Fibroblast of mammary gland (primary cell): ENCODE data around the gene GANAB.
"Not testable (repeated sequence)": the region's sequence is repeated elsewhere in the genome, so short reads cannot be mapped to it uniquely, and the experiment has no call there.

ENCODE experiments used
- DNase-seq: peaks from one replicate; pipeline ENCODE4 v3.0.0-alpha.2; 2010; ENCODE audit warnings: low read depth
- H3K4me3 ChIP-seq: 2 replicates; pipeline ENCODE4 v1.5.1; 2011; ENCODE audit warnings: low read depth, mild to moderate bottlenecking, low read length, moderate library complexity; ENCODE audit not compliant: control insufficient read depth
- TF ChIP-seq, protein P1 (sequence below): conservative IDR thresholded peaks from 2 replicates; pipeline ENCODE4 v1.5.1; 2011; ENCODE audit warnings: low read depth, low read length, inconsistent platforms; ENCODE audit not compliant: control insufficient read depth, insufficient read depth

The GANAB gene

DNA sequence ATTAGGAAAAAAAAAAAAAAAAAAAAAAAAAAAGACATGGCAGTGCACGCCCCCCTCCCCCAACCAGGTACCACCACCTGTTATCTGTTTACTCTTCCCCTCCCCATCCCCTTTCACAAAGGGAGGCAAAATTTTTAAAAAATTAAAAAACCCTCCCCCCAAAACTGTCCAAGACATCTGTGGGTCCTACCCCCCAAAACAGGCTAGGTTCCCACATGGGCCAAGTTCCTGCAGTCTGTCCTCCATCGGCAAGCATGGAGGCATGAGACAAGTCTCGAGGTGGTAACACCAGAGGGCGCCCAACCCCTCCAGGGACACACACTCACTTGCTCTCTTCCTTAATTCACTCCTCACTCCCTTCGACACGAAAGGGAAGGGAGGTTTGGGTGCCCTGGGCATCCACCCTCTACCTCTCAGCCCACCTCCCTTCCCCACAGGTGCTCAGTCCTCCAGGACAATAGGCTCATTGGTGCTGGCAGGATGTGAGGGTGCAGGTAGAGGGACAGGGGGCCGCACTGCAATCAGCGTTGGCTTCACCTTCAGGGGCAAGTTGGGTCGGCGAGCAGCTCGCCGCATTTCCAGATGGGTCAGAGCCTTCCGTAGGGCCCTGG is 52.9 kb downstream of the GANAB start:
- TF ChIP-seq, protein P1, sequence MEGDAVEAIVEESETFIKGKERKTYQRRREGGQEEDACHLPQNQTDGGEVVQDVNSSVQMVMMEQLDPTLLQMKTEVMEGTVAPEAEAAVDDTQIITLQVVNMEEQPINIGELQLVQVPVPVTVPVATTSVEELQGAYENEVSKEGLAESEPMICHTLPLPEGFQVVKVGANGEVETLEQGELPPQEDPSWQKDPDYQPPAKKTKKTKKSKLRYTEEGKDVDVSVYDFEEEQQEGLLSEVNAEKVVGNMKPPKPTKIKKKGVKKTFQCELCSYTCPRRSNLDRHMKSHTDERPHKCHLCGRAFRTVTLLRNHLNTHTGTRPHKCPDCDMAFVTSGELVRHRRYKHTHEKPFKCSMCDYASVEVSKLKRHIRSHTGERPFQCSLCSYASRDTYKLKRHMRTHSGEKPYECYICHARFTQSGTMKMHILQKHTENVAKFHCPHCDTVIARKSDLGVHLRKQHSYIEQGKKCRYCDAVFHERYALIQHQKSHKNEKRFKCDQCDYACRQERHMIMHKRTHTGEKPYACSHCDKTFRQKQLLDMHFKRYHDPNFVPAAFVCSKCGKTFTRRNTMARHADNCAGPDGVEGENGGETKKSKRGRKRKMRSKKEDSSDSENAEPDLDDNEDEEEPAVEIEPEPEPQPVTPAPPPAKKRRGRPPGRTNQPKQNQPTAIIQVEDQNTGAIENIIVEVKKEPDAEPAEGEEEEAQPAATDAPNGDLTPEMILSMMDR: peak; percentile 66
- H3K4me3 ChIP-seq: no peak overlapping the region

DNA sequence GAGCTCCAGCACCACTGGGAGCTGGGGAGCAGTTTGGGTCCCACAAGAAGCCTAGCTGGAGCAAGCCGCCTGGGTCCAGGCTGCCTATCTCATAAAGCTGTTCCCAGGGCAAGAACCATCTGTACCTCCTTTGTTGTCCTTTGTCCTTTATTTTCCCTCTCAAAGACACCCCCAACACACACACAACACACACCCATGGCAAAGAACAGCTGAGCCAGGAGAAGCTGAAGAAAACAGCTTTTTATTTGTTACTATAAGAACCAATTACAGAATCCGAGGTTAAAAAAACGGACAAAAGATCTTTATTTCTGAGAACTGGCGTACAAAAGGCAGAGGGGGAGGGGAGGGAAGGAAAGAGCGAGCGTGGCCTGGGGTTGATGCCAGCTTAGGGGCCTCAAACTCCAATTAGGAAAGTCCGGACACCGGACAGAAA is 53.4 kb downstream of the GANAB start:
- no peak overlapping the region for H3K4me3 ChIP-seq
- TF ChIP-seq, protein P1: no peak
- DNase-seq: no peak

More for the DNA sequence above, 52.9 kb downstream of the GANAB start:
- peak; percentile 83 for DNase-seq

- DNase-seq: no peak
- TF ChIP-seq, protein P1: no peak
- peak overlapping the region; percentile 65 for H3K4me3 ChIP-seq
These were observed 54.1 kb downstream of the GANAB start for GRCh38 chr11:62592146-62592815.

DNA sequence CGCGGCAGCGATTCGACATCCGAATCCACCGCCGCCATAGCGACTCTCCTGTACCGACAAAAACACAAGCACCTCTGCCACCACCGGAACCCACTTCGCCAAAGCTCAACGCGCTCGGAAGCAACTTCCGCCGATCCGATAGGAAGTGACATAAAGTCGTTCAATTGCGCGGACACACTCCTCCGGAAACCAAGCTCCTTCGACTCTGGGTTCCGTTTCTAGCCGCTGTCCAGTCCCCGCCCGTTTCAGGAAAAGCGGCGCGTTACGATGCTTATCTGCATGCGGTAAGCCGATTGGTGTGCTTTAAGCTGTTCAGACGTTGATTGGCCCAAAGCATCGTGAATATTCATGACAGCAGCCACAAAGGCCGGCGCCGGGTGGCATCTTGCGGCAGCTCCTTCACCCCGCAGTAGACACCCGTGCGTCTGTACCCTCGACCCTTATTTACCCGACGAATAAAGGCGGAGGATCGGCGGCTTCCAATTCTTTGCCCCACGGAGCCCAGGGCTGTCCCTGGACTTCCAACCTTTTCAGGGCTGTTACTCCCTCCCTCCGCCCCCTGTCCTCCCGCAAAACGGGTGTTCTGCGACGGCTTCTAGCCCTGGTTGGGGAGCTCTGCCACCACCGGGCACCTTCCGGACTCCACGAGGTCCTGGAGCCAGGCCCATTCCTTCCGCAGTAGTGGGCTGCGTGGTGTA is 54.8 kb downstream of the GANAB start, which contains the start of gene TUT1:
TSS of gene TUT1 (minus strand) at position 76 of the 698 bp plus-strand sequence. CDS start at position 38, 38 bp downstream.
- TF ChIP-seq, protein P1: no peak
- peak; percentile 99 for DNase-seq
- H3K4me3 ChIP-seq: peak within 1 kb of the TSS; percentile 65

DNA sequence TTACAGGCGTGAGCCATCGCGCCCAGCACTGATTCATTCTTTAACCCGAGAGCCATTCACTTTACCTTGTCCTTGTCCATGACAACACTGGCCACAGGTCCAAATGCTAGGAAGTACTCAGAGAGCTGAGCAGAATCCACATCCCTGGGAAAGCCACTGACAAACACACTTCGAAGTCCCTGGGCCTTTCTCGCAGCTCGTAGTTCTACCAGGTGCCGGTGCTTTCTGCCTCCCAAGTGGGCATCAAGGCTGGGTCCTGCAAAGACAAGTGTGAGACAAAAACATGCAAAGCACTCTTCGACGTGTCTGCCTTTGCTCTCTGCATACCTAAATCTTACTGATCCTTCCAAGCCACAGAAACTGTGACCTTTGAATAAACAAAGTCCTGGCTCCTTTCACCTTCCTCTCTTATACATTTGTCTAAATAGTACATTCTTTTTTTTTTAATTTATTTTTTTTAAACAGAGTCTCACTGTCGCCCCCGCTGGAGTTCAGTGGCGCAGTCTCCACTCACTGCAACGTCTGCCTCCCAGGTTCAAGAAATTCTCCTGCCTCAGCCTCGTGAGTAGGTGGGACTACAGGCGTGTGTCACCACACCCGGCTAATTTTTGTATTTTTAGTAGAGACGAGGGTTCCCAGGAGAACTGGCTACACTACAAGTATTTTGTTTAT is 57.3 kb downstream of the GANAB start:
- DNase-seq: peak; percentile 42
- TF ChIP-seq, protein P1: peak; percentile 22
- no peak overlapping the region for H3K4me3 ChIP-seq

GRCh38 chr11:62585356-62585755 is 61.1 kb downstream of the GANAB start:
- not testable (repeated sequence) for DNase-seq, H3K4me3 ChIP-seq

- H3K4me3 ChIP-seq, DNase-seq: not testable (repeated sequence)
These were observed 64.7 kb downstream of the GANAB start for GRCh38 chr11:62581735-62582134.
